ENCODE measurements around the gene NPHP1.
"Not testable (repeated sequence)": the region's sequence is repeated elsewhere in the genome, so short reads cannot be mapped to it uniquely, and the experiment has no call there.

The NPHP1 gene

DNA sequence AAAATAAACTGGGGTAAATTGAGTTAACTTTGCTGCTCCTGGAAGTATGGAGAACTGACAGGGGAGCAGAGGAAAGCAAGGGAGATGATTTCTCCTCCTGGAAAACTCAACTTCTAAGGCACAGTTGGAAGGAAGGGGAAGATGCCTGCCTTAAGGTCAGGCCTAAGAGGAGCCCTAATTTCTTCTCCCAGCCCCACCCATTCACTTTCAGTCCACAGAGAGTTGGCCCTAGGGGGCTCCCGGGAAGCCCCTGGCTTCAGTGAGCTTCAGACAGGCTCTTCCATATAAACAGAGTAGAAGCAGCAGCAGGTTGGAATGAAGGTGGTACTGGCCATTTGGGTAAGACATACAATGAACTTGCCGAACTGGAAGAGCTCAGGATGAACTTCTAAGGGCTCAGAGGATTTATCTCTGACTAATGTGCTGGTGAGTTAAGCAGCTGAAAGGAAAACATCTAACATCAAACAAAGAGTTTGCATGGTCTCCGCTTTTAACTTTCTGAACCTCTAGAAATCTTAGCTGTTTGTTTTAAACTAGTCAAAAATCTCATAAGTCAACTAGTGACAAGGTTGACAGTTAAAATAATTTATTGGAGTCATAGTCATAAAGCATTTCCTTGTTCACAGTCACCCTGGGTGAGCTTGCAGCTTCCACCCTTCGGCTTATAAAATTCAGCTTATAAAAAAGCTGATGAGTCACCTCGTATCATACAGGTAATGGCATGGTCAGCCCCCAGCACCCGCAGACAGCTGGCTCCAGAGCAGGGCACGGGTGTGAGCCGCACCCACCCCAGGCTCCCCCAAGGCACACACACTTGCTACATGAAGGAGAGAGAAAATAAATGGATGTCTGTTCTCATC is 99.0 kb downstream of the NPHP1 start:
- H3K27ac ChIP-seq, result no peak overlapping the region
- TF ChIP-seq, protein P1, sequence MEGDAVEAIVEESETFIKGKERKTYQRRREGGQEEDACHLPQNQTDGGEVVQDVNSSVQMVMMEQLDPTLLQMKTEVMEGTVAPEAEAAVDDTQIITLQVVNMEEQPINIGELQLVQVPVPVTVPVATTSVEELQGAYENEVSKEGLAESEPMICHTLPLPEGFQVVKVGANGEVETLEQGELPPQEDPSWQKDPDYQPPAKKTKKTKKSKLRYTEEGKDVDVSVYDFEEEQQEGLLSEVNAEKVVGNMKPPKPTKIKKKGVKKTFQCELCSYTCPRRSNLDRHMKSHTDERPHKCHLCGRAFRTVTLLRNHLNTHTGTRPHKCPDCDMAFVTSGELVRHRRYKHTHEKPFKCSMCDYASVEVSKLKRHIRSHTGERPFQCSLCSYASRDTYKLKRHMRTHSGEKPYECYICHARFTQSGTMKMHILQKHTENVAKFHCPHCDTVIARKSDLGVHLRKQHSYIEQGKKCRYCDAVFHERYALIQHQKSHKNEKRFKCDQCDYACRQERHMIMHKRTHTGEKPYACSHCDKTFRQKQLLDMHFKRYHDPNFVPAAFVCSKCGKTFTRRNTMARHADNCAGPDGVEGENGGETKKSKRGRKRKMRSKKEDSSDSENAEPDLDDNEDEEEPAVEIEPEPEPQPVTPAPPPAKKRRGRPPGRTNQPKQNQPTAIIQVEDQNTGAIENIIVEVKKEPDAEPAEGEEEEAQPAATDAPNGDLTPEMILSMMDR (IDR thresholded peaks at IDR 0.05), result no peak
- no peak for TF ChIP-seq ZFX (IDR thresholded peaks at IDR 0.05; ENCODE audit: borderline replicate concordance)

DNA sequence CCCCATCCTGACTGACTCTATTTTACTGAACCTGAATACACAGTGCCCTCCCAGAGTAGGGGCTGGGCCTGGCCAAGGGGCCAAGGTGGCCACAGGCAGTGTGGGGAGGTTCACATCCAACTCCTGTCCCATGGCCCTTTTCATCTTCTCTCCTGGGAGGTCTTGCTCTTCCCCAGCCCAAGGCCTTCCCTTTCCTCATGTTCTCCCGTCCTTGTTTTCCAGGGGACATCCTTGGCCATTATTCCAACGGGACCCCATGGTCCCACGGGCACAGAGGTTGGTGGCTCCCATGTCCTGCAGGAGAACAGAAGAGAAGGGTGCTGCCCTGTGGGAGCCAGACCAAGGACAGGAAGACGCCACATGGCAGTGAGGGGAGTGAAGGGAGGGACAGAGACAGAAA is 99.6 kb downstream of the NPHP1 start:
- H3K27ac ChIP-seq, result no peak overlapping the region
- TF ChIP-seq, protein P1 (IDR thresholded peaks at IDR 0.05), result no peak
- TF ChIP-seq ZFX (IDR thresholded peaks at IDR 0.05; ENCODE audit: borderline replicate concordance), result no peak

DNA sequence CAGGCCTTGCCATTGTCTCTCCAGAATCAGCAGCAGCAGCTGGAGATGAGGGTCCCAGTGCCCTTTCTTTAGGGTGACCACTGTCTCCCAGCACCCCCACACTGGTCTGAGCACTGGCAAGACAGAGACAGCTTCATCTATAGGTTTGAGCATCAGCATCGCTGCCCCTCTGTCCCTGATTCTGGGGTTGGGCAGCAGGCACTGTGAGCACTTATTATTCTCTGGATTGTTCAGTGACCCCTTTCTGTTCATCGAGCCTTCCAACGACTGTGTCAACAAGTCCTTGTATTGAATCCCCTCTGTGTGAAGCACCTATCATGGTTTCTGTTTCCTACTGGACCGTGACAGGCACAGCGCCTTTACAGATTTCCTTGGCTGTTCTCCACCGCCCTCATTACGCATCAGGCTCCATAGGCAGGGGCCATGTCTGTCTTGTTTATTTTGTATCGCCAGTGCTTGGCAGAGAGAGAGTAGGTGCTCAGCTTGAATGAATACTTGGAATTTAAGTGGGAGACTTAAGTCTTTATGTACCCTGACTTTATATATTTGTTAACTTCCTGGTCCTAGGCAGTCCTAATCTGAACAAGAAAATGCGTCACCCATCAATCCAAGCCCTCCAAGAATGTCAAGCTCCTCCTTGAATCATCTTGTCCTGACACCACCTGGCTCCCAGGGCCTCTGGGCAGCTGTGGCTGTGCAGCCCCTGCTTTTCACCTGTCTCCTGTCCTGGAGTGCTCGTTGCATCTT is 100.6 kb downstream of the NPHP1 start:
- no peak for TF ChIP-seq ZFX (IDR thresholded peaks at IDR 0.05; ENCODE audit: borderline replicate concordance)
- TF ChIP-seq, protein P1 (IDR thresholded peaks at IDR 0.05), result no peak
- no peak overlapping the region for H3K27ac ChIP-seq

DNA sequence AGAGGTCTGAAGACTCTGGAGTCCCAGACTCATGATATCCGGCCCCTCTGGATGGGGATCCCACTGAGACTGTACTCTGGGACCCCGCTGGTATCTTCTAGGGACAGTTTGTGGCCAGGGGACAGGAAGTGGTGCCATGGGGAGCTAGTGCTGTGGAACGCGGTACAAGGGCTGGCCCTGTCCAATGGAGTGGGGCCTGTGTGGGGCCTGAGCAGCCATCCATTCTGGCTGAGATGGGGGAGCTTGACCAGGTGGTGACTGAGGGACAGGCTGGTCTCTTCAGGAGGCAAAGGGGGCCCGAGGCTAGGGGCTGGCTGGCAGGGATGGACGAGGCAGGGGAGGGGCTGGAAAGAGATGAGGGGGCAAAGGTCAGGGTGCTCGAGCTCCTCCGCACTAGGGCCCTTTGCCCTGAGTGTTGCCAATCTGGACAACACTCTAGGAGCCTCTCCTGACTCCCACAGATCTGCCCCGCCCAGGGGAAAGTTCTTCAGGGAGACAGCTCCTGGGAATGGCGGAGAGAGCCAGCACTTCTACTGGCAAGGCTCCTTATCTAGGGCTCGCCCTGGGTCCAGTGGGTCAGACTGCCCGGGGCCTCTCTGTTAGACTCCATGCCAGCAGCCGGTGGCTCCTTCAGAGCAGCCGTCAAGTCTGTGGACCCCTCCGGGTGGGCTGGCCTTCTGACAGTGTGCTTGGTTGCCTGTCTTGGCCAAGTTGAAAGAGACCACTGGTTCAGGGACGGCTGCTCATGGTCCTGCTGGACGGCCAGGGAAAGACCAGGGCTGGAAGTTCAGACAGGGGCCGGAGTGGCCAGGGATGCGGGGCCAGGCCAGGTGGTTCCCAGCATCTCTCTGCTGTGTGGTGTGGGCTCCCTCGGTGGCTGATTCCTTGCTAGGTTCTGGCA is 101.5 kb downstream of the NPHP1 start:
- TF ChIP-seq, protein P1 (IDR thresholded peaks at IDR 0.05), result no peak
- TF ChIP-seq ZFX (IDR thresholded peaks at IDR 0.05; ENCODE audit: borderline replicate concordance), result no peak
- no peak overlapping the region for H3K27ac ChIP-seq

DNA sequence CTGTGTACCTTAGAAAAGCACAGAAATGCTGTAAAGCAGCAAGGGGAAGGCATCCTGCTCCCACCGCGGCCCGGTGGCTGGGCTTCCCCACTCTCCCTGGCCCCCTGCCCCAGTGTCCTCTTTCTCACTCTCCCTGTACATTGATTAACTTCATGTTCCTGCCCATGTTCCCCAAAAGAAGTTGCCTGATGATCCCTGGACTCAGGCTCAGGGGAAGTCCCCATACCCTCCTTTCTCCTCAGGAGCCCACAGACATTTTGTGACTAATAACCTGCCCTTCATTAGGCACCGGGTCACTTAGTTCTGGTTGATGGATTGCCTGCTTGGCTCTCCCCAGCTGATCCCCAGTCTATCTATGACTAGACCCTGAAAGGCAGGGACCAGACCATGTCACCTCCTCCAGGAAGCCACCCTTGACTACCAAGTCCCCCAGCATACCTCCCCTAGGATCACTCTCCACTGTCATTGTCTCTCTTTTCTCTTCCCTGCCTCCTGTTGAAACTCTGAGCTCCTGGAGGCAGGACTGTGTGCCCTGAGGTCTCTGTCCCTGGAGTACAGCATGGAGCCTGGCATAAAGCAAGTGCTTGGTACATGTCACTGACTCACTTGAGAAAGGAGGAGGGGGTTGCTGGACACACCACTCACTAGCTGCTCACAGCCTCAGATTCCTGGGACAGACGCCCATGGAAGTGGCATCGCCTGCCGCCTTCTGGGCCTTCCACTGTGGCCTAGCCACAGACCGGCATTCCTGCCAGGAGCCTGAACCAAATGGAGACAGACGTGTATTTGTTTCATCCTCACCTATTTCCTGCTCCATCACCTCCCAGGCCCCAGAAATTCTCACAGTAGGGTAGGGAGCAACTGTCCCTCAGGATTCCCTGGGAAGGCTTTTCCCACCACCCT is 102.7 kb downstream of the NPHP1 start:
- no peak overlapping the region for H3K27ac ChIP-seq
- TF ChIP-seq, protein P1 (IDR thresholded peaks at IDR 0.05), result no peak
- TF ChIP-seq ZFX (IDR thresholded peaks at IDR 0.05; ENCODE audit: borderline replicate concordance), result no peak

DNA sequence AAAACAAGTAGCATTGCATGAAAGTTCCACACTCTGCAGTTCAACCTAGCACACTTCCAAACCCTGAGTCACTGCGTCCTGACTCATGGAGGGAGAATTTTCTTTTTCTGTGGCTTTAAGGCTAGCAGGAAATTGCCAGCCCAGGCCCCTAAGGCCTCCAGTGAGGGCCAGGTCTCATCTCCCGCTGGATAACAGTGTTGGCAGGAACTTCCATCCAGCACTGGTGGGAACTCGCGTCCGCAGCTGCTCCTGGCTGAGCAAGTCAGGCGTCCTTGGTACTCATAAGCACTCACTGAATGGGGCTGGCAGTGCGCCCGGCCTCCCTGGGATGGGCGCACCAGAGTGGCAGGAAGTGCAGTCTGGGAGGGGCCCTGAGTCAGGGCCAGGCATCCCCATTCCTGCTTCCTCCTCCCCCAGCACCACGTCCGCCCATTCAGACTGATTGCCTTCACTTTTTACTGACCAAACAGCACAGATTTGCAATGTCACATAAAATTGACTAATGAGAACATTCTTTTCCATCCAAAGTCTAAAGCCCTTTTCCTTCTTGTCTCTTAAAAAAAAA is 103.5 kb downstream of the NPHP1 start:
- no peak overlapping the region for H3K27ac ChIP-seq
- TF ChIP-seq ZFX (IDR thresholded peaks at IDR 0.05; ENCODE audit: borderline replicate concordance), result no peak
- TF ChIP-seq, protein P1 (IDR thresholded peaks at IDR 0.05), result no peak

DNA sequence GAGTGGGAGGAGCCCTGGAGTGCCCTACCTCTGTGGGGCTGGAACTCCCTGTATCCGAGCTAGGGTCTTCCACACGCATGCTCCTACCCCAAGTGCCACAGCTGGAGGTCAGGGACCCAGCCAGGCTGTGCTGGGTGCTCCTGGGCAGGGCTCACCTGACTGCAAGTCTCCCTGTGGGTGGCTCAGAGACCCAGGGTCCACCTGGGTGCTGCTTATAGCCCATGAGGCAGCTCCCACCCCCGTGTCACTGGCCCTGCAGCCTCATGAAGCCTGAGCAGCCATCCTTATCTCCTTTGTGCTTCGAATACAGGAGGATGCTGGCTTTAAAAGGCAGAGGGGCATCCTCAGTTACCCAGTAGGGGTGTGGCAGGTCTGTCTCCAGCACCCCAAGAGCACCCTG is 103.9 kb downstream of the NPHP1 start:
- not testable (repeated sequence) for H3K27ac ChIP-seq
